Cardiac fibroblast (primary cell): Measurements from ENCODE around the gene KCNMA1.

Source experiments
- DNase-seq, 2 donors: peaks; one replicate each; pipeline versions ENCODE4 v3.0.0 to v3.0.0-alpha.2; 2010; ENCODE audit warnings: low read depth in 2 of 2
- H3K4me3 ChIP-seq, 2 donors: replicated peaks in 1 of 2; 1 replicate in 1 of 2; 2 replicates in 1 of 2; pipeline ENCODE4 v1.5.1; 2011; ENCODE audit warnings: low read depth in 2 of 2, low read length in 2 of 2, mild to moderate bottlenecking in 2 of 2, moderate library complexity in 1 of 2
- CTCF ChIP-seq: IDR thresholded peaks from one replicate; pipeline ENCODE4 v1.5.1; 2011; ENCODE audit warnings: low read depth, mild to moderate bottlenecking, low read length, inconsistent platforms

The KCNMA1 gene

GRCh38 chr10:77309509-77309908, 328.1 kb downstream of the KCNMA1 start:
- H3K4me3 ChIP-seq, result no peak overlapping the region
- DNase-seq, result no peak
- no peak for TF ChIP-seq CTCF

GRCh38 chr10:77309092-77309491, 328.5 kb downstream of the KCNMA1 start:
- no peak overlapping the region for H3K4me3 ChIP-seq
- no peak for DNase-seq
- TF ChIP-seq CTCF, result no peak

GRCh38 chr10:77308084-77308732, 329.4 kb downstream of the KCNMA1 start:
- no peak for DNase-seq
- no peak overlapping the region for H3K4me3 ChIP-seq
- TF ChIP-seq CTCF, result no peak

DNA sequence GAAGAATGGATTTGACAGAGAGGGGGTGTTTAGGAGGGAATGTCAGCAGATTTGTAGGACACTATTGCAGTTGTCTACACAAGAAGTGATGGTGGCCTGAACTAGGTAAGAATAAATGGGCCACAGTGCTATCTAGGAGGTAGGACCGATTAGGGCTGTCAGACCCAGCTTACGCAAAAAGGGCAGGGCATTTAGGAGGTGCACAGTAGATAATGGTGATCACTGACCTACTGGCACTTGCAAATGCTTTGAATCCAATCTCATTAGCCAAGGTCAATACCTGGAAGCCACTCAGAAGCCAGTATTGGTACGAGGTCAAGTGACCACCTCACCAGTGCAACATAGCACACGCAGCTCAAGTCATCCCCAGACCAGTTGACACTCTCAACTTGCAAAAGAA, 330.9 kb downstream of the KCNMA1 start:
- TF ChIP-seq CTCF, result no peak

DNA sequence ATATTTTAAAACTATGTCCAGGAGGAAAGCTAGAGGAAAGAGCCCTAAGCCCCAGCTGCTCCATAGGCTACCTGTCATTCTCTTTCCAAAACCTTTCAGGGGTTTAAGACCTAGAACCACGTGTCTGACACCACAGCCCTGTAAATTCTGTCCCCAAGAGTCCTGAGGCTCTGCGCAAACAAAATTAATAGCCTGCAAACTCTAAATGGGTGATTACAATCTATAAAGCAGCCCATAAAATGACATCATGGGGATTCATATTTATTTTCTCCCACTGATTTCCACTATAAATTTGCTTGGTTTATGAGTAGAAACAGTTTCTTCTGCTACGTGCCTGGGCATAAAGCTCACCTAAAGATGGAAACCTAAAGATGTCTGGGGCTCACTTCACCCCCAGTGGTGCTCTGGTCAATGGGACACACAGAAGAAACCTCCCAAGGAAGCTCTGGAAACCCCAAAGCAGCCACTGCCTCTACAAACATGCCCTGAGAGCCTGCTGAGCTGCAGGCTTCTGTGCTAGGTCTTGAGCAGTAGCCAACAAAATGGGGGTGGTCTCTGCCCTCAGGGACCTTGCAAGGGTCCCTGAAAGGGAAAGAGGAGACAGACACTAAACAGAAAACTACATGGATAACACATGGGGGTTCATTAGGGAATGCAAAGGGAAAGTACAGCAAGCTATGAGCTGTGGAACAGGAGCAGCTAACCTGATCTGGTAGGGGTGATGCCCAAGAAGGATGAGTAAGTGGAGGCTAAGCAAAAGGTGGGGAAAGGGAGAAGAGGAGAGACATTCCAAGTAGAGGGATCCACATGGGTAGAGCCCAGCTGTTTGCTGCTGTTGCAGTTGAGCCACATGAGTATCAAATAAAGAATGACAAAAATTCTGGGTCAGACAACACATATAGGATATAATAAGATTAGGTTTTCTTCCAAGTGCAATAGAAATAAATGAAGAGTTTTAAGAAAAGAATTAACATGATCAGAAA, 331.7 kb downstream of the KCNMA1 start:
- TF ChIP-seq CTCF, result no peak
- no peak overlapping the region for H3K4me3 ChIP-seq
- DNase-seq, result peak in 1 of 2 donors; percentile 53

More for the DNA sequence above, 330.9 kb downstream of the KCNMA1 start:
- no peak overlapping the region for H3K4me3 ChIP-seq
- DNase-seq, result no peak

DNA sequence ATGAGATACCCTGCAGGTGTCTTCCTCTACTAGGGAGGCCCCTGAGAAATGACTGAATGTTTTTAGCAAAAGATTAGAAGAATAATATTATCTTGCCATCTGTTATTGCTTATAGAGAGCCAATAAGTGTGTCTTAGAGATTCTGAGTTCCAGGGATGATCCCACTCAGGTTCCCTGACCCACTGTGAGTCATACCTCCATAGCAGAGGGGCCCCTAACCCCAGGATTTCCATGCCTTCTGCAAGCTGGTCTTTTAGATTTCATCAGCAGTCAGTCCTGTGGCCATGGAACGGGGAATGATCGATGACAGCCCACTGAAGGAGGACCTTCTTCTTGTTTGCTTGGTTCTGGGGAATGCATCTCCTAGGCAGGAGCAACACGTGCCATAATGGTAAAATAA, 333.4 kb downstream of the KCNMA1 start:
- TF ChIP-seq CTCF, result no peak
- no peak overlapping the region for H3K4me3 ChIP-seq
- no peak for DNase-seq
